IMR-90 (cell line): ENCODE measurements around the gene ZBTB3. TPM values are rescaled to one million over a fixed set of nuclear protein-coding genes. Genes with fewer than 3 reads are reported as not detected.

ENCODE experiments used
- ATAC-seq: fragments of 200-7000 bp; cut with Tn5 transposase; 2 replicates; pipeline ENCODE4 v1.9.1; 2020; ENCODE audit warnings: low read depth, mild to moderate bottlenecking, moderate library complexity
- BruUV-seq: library from RNA; stranded (reverse); fragments of 400-500 nt; replicated peaks from 2 replicates; lab custom pipeline; 2021; lab: Mats Ljungman, UMichigan
- CTCF ChIA-PET: fragments of 300-600 bp; formaldehyde crosslinking; extraction: SDS; loops from one replicate; lab custom pipeline; 2021; ENCODE audit warnings: antibody characterized with exemption; lab: Yijun Ruan, JAX
- POLR2A ChIA-PET: fragments of 300-600 bp; sonication (Branson Sonifier 250); formaldehyde crosslinking; loops from one replicate; lab custom pipeline; 2022; ENCODE audit warnings: antibody characterized with exemption; ENCODE audit not compliant: unreplicated experiment; lab: Charles Lee
- DNase-seq: peaks from one replicate; pipeline ENCODE4 v3.0.0; 2013
- H2AFZ ChIP-seq: replicated peaks from 2 replicates; pipeline ENCODE3; 2013; ENCODE audit warnings: low read length, mild to moderate bottlenecking; ENCODE audit not compliant: poor library complexity
- H2AK5ac ChIP-seq: 2 replicates; pipeline ENCODE4 v1.6.1; 2013; ENCODE audit warnings: low read depth, low read length, inconsistent platforms
- H2AK9ac ChIP-seq: replicated peaks from 2 replicates; pipeline ENCODE3; 2013; ENCODE audit warnings: mild to moderate bottlenecking, low read depth, low read length, moderate library complexity; ENCODE audit not compliant: poor library complexity
- H2BK120ac ChIP-seq: 2 replicates; pipeline ENCODE4 v1.6.1; 2013; ENCODE audit warnings: low read depth, low read length, inconsistent platforms
- H2BK15ac ChIP-seq: 3 replicates; pipeline ENCODE4 v1.6.1; 2013; ENCODE audit warnings: low read depth, low read length, inconsistent platforms
- H2BK20ac ChIP-seq: 2 replicates; pipeline ENCODE4 v1.6.1; 2013; ENCODE audit warnings: low read depth, mild to moderate bottlenecking, inconsistent platforms, low read length, moderate library complexity
- H2BK5ac ChIP-seq: 2 replicates; pipeline ENCODE4 v1.6.1; 2013; ENCODE audit warnings: mild to moderate bottlenecking, low read depth, low read length, inconsistent platforms; ENCODE audit not compliant: poor library complexity, severe bottlenecking
- H3K14ac ChIP-seq: replicated peaks from 2 replicates; pipeline ENCODE4 v1.6.1; 2013; ENCODE audit warnings: low read depth, low read length, inconsistent platforms
- H3K18ac ChIP-seq: 2 replicates; pipeline ENCODE4 v1.6.1; 2013; ENCODE audit warnings: low read depth, low read length, control low read depth
- H3K23ac ChIP-seq: 2 replicates; pipeline ENCODE4 v1.6.1; 2013; ENCODE audit warnings: low read depth, low read length, inconsistent platforms
- H3K27ac ChIP-seq: 2 replicates; pipeline ENCODE4 v1.5.1; 2013; ENCODE audit warnings: mild to moderate bottlenecking, control low read depth, low read length; ENCODE audit not compliant: insufficient read depth
- H3K27me3 ChIP-seq: 2 replicates; pipeline ENCODE4 v1.6.1; 2013; ENCODE audit warnings: low read length; ENCODE audit not compliant: control insufficient read depth, insufficient read depth
- H3K36me3 ChIP-seq: 2 replicates; pipeline ENCODE4 v1.6.1; 2013; ENCODE audit warnings: low read length, mixed read lengths; ENCODE audit not compliant: control insufficient read depth, insufficient read depth
- H3K4ac ChIP-seq: 2 replicates; pipeline ENCODE4 v1.6.1; 2013; ENCODE audit warnings: low read depth, low read length, inconsistent platforms
- H3K4me1 ChIP-seq: 2 replicates; pipeline ENCODE4 v1.6.1; 2013; ENCODE audit warnings: low read length, mixed read lengths; ENCODE audit not compliant: control insufficient read depth, insufficient read depth
- H3K4me2 ChIP-seq: 2 replicates; pipeline ENCODE4 v1.6.1; 2013; ENCODE audit warnings: low read depth, mild to moderate bottlenecking, control low read depth, low read length, moderate library complexity
- H3K4me3 ChIP-seq: 2 replicates; pipeline ENCODE4 v1.5.1; 2013; ENCODE audit warnings: low read depth, mild to moderate bottlenecking, control low read depth, low read length, moderate library complexity; ENCODE audit not compliant: insufficient read depth
- H3K56ac ChIP-seq: 2 replicates; pipeline ENCODE4 v1.6.1; 2013; ENCODE audit warnings: low read length, inconsistent platforms; ENCODE audit not compliant: insufficient read depth; ENCODE audit errors: extremely low read depth
- H3K79me1 ChIP-seq, 2 experiments: 2 replicates each; pipeline ENCODE4 v1.6.1; 2013; ENCODE audit warnings: low read length in 2 of 2, inconsistent platforms in 1 of 2, low read depth in 1 of 2
- H3K9ac ChIP-seq: 2 replicates; pipeline ENCODE4 v1.6.1; 2013; ENCODE audit warnings: low read depth, low read length, control low read depth
- H3K9me1 ChIP-seq: 2 replicates; pipeline ENCODE4 v1.6.1; 2013; ENCODE audit warnings: low read length, inconsistent platforms; ENCODE audit not compliant: insufficient read depth
- H3K9me3 ChIP-seq: 2 replicates; pipeline ENCODE4 v1.6.1; 2013; ENCODE audit warnings: low read length; ENCODE audit not compliant: control insufficient read depth, insufficient read depth
- H4K20me1 ChIP-seq: 2 replicates; pipeline ENCODE4 v1.6.1; 2013; ENCODE audit warnings: low read length, inconsistent platforms; ENCODE audit not compliant: insufficient read depth
- H4K5ac ChIP-seq: 2 replicates; pipeline ENCODE4 v1.6.1; 2013; ENCODE audit warnings: mild to moderate bottlenecking, low read depth, low read length, control low read depth
- H4K8ac ChIP-seq, 2 experiments: 2 replicates each; pipeline ENCODE4 v1.6.1; 2013; ENCODE audit warnings: low read depth in 2 of 2, low read length in 2 of 2, control low read depth in 1 of 2, inconsistent platforms in 1 of 2
- H4K91ac ChIP-seq: 2 replicates; pipeline ENCODE4 v1.6.1; 2013; ENCODE audit warnings: low read depth, low read length, inconsistent platforms; ENCODE audit not compliant: insufficient read depth
- MAFK ChIP-seq: IDR thresholded peaks from 2 replicates; pipeline ENCODE4 v1.6.1; 2012; ENCODE audit warnings: low read depth, low read length, improper control_type of control experiment
- MAZ ChIP-seq: IDR thresholded peaks from 2 replicates; pipeline ENCODE4 v1.6.1; 2012; ENCODE audit warnings: low read depth, mild to moderate bottlenecking, low read length, improper control_type of control experiment, moderate library complexity, borderline replicate concordance
- RAD21 ChIP-seq: IDR thresholded peaks from 2 replicates; pipeline ENCODE4 v1.6.1; 2012; ENCODE audit warnings: low read length, improper control_type of control experiment
- RFX5 ChIP-seq: IDR thresholded peaks from 2 replicates; pipeline ENCODE4 v1.8.0; 2012; ENCODE audit warnings: low read depth, mild to moderate bottlenecking, low read length, moderate library complexity
- WGBS, 2 experiments: methylation state at CpG; one replicate each; pipeline versions ENCODE4 v1.1.5 to v1.1.7; 2013; ENCODE audit warnings: missing lambda C conversion rate in 2 of 2; ENCODE audit not compliant: insufficient read length in 1 of 2; ENCODE audit errors: extremely low coverage in 2 of 2; 5-methylcytosine and 5-hydroxymethylcytosine counted together
- dilution Hi-C: fragments of 300-500 bp; cut with HindIII; formaldehyde crosslinking; loops from one replicate; pipeline ENCODE4 v1.14.3; 2018; ENCODE audit warnings: low sequenced_read_pairs; ENCODE audit not compliant: unreplicated experiment
- in situ Hi-C: fragments of 300-500 bp; cut with MboI; formaldehyde crosslinking; loops from 3 replicates; pipeline ENCODE4 v1.14.3; 2019; ENCODE audit warnings: low sequenced_read_pairs, inconsistent platforms, mixed read lengths
- intact Hi-C: fragments of 100-400 bp; cut with micrococcal nuclease; formaldehyde crosslinking; loops from 2 replicates; pipeline ENCODE4 v1.10.0; 2022
- polyA plus RNA-seq, 3 experiments: library from polyadenylated mRNA; depleted of rRNA; stranded (reverse); fragments of >200 nt; gene quantifications; 2 replicates each; pipeline ENCODE4 v1.2.3, GENCODE V29; 2012; ENCODE audit warnings: low replicate concordance in 1 of 3
- total RNA-seq: library from RNA; depleted of rRNA; stranded (reverse); fragments of >200 nt; gene quantifications from 2 replicates; pipeline ENCODE4 v1.2.3, GENCODE V29; 2012
- TF ChIP-seq, protein P1 (sequence below): fragments of 150-350 bp; IDR thresholded peaks from 2 replicates; pipeline ENCODE4 v1.6.1; 2016; ENCODE audit warnings: low read depth, mild to moderate bottlenecking, low read length, moderate library complexity, borderline replicate concordance

ZBTB3 gene
- total and polyA plus RNA-seq, 2 of the 4 experiments (the other 2 are of a cell fraction), result 3.4 to 8.1 TPM

GRCh38 chr11:62755086-62755615 is 1.2 kb upstream of the ZBTB3 start:
- H3K56ac ChIP-seq, result no peak overlapping the region
- no peaks in the 10 kb centered on the region for H3K9me3 ChIP-seq
- no peaks in the 10 kb centered on the region for H3K4me1 ChIP-seq
- H3K14ac ChIP-seq, result no peak overlapping the region
- peaks cover 9 to 30% of the 10 kb centered on the region in 2 experiments; a peak in 3 of 4 replicates for H3K79me1 ChIP-seq
- H3K18ac ChIP-seq, result no peak overlapping the region
- in situ Hi-C loops (no loop called here), dilution Hi-C loops (no loop called here), intact Hi-C loops (no loop called here)
- no peak overlapping the region for H3K9ac ChIP-seq
- no peak overlapping the region for H2AK9ac ChIP-seq
- H3K23ac ChIP-seq, result no peak overlapping the region
- H3K36me3 ChIP-seq, result peaks cover 12% of the 10 kb centered on the region
- BruUV-seq, result no TSS peak
- DNase-seq, result no peak
- no peaks in the 10 kb centered on the region for H3K27me3 ChIP-seq
- no peak overlapping the region for H4K5ac ChIP-seq
- H3K4ac ChIP-seq, result no peak overlapping the region
- no peak for TF ChIP-seq RAD21
- TF ChIP-seq MAZ, result no peak
- TF ChIP-seq, protein P1, sequence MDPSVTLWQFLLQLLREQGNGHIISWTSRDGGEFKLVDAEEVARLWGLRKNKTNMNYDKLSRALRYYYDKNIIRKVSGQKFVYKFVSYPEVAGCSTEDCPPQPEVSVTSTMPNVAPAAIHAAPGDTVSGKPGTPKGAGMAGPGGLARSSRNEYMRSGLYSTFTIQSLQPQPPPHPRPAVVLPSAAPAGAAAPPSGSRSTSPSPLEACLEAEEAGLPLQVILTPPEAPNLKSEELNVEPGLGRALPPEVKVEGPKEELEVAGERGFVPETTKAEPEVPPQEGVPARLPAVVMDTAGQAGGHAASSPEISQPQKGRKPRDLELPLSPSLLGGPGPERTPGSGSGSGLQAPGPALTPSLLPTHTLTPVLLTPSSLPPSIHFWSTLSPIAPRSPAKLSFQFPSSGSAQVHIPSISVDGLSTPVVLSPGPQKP, result no peak
- no peak for TF ChIP-seq RFX5
- TF ChIP-seq MAFK, result no peak
- no peak overlapping the region for H4K8ac ChIP-seq
- no peak for ATAC-seq
- no peak overlapping the region for H3K27ac ChIP-seq
- no peak overlapping the region for H3K4me2 ChIP-seq
- H2BK5ac ChIP-seq, result no peak overlapping the region
- no peaks in the 10 kb centered on the region for H4K20me1 ChIP-seq
- no peak overlapping the region for H4K91ac ChIP-seq
- H3K9me1 ChIP-seq, result peaks cover 3% of the 10 kb centered on the region; the same call in 1 of the 2 replicates
- H2BK120ac ChIP-seq, result no peak overlapping the region
- ChIA-PET CTCF (interaction anchor here (0.5 kb wide), 1 partner anchor 64 kb away, joined by 3 read pairs; no protein-coding TSS in a partner anchor), POLR2A (no interaction called here)
- no peak overlapping the region for H2BK20ac ChIP-seq
- H2AK5ac ChIP-seq, result no peak overlapping the region
- WGBS, 2 experiments, result 100% methylated on average over 1 of the region's 10 CpGs; no CpG with 5 or more reads in 1 of the 2 experiments
- H3K4me3 ChIP-seq, result no peak overlapping the region
- no peak overlapping the region for H2AFZ ChIP-seq
- H2BK15ac ChIP-seq, result no peak overlapping the region
